Epidermal melanocyte (primary cell): ENCODE data around the gene EFTUD2.
"Not testable (repeated sequence)": the region's sequence is repeated elsewhere in the genome, so short reads cannot be mapped to it uniquely, and the experiment has no call there.

Experiments used
- DNase-seq: peaks from one replicate; pipeline ENCODE4 v3.0.0; 2011; ENCODE audit warnings: low spot score; ENCODE audit not compliant: insufficient read length

The EFTUD2 gene

DNA sequence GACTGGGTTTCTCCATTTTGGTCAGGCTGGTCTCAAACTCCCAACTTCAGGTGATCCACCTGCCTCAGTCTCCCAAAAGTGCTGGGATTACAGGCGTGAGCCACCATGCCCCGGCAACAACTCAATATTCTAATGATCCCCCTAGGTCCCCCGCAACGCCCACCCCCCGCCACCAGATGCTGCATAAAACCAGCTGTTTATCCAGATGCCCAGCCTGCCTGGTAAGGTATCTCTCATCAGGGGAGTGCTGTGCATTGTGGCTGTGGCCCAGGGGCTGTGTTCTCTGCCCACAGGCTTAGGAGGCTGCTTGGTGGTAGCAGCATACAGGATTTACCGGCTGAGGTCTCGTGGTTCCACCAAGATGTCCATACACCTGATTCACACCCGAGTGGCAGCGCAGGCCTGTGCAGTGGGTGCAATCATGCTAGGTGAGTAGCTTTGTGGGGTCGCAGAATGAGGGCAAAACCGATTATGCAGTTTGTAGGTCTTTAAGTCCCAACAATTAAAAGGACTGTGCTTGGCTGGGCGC is 50.2 kb downstream of the EFTUD2 start:
- no peak for DNase-seq

DNA sequence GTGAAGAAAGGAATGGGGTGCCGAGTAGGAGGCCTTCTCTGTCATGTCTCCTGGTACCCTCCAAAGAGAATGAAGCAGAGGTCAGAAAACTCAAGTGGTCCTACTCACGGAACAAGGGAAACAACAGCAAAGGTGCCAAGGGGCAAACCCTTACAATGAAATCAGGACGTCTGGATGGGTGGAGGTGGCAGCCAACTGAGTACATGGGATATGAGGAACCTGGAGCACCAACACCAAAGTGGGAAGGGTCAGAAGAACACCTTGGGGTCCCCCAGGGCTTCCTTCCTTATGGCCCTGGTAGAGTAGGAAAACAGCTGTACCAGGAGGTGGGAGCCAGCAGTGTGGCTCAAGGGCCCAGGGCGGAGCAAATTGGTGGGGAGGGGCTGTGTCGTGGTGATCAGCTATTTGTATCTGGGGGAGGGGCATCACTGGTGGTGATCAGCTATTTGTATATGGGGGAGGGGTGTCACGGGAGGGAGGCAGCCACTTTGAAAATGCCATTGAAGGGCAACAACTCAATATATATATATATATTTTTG is 50.9 kb downstream of the EFTUD2 start:
- DNase-seq: no peak

DNA sequence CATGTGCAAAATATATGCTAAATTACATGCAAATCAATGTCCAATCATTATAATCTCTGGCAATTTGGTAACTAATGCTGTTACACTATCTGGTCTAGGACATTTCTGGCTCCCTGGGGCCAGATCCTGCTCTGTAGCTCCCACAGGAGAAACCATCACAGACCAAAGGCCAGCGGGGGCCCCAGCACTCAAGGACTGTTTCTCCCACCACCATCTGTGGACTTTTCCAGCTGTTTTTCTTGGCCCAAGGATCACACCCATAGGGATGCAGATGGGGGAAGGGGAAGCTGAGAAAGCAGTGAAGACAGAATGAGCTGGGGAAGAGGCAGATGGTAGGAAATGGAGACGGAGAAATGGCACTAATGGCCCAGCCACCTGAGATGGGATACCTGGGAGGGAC is 51.7 kb downstream of the EFTUD2 start, which contains the start of gene HIGD1B:
HIGD1B (plus strand) TSS at position 298 of the 400 bp plus-strand sequence. CDS start 270 bp downstream, outside the sequence.
- no peak for DNase-seq

DNA sequence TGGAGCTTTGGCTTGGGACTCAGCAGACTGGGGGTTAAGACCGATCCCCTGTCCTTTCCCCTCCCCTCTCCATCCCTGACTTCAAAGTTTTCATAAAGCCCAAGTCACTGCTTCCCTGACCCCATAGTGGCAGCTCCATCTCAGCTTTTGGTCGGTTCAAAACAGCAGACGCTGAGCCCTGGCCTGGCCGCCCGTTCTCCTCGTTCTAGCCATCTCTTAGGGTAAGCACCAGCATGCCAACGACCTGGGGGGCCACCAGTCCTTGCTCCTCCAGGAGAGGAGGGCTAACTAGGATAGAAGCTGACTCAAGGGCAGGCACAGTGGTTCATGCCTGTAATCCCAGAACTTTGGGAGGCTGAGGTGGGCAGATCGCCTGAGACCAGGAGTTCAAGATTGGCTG is 53.0 kb downstream of the EFTUD2 start:
- DNase-seq: no peak

GRCh38 chr17:44844390-44844830 is 54.8 kb downstream of the EFTUD2 start:
- no peak for DNase-seq

DNA sequence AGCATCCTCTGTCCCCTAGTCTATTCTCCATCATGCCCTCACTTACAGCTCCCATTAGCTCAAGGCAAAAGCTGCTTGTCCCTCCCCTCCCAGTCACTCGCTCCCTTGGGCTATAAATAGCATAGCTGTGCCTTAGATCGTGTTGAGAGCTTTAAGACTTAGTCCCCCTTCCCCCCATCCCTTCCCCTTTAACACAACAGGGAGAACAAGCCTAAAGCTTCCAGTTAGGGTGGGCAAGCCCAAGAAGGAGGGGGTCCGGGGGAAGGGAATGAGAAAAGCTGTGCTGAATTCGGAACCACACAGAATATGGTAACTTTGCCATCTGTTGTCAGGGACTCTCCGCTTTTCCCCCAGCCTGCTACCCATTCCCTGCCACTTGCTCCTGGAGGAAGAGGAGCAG is 56.5 kb downstream of the EFTUD2 start:
- DNase-seq: no peak

DNA sequence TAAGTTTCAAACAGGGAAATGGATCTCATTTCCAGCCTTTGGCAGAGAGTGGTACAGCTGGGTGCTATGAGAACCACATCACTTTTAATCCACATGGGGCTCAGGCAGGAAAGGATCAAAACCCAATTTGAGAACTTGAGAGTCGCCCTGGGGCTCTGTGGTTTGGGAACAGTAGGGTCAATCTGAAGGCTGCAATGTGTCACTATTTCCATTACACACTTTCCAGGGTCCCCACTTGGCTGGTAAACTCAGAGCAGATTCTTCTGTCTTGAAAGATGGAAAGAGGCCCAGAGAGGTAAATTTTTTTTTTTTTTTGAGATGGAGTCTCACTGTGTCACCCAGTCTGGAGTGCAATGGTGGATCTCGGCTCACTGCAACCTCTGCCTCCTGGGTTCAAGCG is 58.3 kb downstream of the EFTUD2 start:
- no peak for DNase-seq

- DNase-seq: no peak
These were observed 59.0 kb downstream of the EFTUD2 start for GRCh38 chr17:44840274-44840673.

- no peak for DNase-seq
These were observed 62.0 kb downstream of the EFTUD2 start for GRCh38 chr17:44837196-44837595.

GRCh38 chr17:44832805-44833204 is 66.4 kb downstream of the EFTUD2 start:
- no peak for DNase-seq

DNA sequence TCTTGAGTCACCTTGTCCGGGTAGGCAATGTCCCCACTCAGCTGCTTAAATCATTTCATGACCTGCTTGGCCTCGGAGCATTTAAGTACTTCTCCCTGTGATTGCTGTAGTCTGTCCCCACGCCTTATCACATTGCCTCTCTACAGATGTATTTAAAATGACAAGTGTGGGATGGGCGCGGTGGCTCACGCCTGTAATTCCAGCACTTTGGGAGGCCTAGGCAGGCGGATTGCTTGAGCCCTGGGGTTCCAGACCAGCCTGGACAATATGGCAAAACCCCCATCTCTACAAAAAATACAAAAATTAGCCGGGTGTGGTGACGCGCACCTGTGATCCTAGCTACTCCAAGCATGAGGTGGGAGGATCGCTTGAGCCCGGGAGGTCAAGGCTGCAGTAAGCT is 67.9 kb downstream of the EFTUD2 start:
- no peak for DNase-seq

DNA sequence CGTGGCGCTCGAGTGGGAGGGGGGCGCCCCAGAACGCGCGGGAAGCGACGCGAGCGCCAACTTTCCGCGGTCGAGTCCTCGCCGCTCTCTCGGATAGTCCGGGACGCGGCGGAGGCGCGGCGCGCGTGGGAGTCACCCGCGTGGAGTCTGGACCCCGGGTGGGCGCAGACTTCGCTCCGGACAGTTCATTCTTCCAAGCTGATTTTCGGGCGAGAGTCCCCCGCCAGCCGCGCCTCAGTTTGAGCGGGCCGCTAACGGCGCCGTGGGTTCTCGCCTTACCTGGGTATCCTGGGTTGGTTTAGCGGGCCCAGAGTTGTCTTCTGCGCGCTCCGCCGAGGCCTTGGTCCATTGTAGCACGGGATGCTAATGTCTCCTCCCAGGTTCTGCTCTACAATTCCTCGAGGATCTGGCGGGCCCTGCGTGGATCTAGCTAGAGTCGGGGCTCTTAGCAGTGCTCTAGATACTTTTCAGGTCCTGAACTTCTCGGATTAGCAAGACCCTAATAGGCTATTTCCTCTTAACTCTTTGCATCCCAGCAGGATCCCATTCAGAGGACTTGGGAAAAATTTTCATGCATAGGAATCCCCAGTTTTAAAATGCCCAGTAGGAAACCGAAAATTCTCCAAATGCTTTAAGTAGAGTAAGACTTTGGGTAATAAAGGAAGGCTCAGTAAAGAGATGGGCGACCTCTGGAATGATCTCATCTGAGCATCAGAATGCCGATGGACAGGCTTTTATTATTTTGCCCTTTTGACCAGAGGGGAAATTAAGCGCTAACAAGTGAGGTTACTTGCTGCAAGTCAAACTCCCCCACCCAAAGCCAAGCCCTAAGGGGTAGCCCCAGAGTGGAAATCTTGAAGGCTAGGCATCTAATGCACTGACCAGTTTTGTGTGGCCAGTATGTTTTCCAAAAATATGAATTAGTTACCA is 68.6 kb downstream of the EFTUD2 start:
- DNase-seq: no peak

DNA sequence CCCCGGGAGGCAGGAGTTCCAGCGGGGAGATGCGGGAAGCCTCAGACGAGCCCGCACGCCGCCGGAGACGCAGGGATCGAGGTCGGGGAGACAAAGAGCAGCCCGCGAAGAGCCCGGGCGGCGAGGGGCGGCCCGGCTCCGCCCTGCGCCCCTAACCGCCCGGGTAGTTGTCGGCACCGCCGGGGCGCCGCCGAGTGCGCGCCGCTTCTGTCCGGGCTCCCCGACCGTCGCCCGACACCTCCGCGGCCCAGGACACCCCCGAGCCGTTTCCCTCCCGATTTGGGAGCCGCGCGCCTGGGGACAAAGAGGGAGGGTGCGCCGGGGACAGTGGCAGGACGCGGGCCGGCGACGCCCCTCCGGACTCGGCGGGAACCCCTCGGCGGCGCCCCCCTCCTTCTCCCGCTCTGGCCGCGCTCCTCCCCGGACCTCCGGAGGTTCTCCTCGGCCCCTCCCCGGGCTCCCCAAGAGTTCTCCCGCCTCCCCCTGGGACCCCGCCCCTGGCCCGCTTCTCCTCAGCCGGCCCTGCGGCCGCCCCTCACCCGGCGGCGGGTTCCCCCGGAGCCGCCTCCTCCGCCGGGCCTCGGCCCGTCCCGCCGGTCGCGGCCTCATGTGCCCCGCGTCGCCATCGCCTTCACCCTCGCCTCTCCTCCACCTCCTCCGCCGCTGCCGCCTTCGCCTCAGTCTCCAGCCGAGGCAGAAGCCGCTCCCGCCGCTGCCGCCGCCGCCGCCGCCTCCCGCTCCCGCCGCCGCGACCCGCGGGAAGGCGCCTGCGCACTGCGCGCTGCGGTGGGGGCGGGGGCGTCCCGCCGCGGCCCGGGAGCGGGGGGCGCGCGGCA is 69.5 kb downstream of the EFTUD2 start, which contains the start of gene GJC1:
GJC1 (minus strand) TSS at position 765 of the 836 bp plus-strand sequence. CDS start 24,470 bp downstream, outside the sequence.
- no peak for DNase-seq

- DNase-seq: no peak
These were observed 70.2 kb downstream of the EFTUD2 start for GRCh38 chr17:44828919-44829522.

DNA sequence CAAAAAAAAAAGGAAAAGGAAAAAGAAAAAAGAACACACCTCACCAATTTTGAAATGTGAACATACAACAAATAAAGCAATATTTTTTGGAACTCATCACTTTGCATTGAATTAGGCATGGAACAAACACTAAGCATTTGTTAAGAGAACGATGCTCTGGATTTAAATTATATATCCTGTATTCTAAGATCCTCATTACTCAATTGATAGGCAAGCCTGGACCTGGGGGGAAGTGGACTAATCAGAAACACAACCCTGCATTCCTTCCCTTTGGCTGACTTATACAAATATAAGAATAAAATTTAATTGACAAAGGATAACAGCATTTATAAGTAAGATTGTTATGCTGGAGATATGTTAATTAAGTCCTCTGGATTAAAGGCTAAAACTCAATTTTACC is 71.4 kb downstream of the EFTUD2 start:
- DNase-seq: no peak

- DNase-seq: no peak
These were observed 73.0 kb downstream of the EFTUD2 start for GRCh38 chr17:44826123-44826790.

- not testable (repeated sequence) for DNase-seq
These were observed 74.0 kb downstream of the EFTUD2 start for GRCh38 chr17:44825236-44825635.

DNA sequence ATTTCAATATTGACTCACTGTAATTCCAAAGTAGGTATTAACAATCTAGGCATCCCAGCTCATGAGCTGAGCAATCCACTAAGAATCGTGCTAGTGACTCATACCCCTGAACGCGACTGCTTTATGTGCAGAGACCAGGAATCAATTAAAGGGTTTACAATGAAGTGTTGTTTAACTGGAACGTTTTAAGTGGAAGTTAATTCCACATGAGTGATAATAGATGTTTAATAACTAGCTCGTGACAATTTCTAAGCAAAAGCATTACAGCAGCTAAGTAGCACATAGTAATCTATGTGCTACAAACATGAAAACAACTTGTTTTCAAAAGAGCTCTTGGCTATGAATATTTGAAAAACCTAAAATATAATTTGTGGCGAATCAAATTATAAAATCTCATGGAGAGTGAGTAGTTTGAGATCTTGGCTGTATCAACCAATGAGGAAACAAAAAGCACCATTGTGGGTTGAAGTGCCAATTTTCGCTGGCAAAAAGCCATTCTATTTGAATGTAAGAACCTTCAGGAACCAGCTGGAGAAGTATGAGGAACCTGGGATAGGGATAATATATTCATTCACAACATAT is 78.5 kb downstream of the EFTUD2 start:
- DNase-seq: peak; percentile 84

- not testable (repeated sequence) for DNase-seq
These were observed 80.7 kb downstream of the EFTUD2 start for GRCh38 chr17:44818508-44818907.

GRCh38 chr17:44812263-44812662 is 87.0 kb downstream of the EFTUD2 start:
- no peak for DNase-seq
